GM20431 (cell line): ENCODE measurements around the gene BDKRB1.
"Not testable (repeated sequence)": the region's sequence is repeated elsewhere in the genome, so short reads cannot be mapped to it uniquely, and the experiment has no call there.

Experiments used
- in situ Hi-C: fragments of 300-500 bp; cut with MseI, MboI; formaldehyde crosslinking; loops from one replicate; pipeline ENCODE4 v1.15.0; 2020; ENCODE audit warnings: low sequenced_read_pairs; ENCODE audit not compliant: unreplicated experiment

Gene BDKRB1

GRCh38 chr14:96231526-96232130, 24.4 kb upstream of the BDKRB1 start:
- in situ Hi-C loops: no loop called here

DNA sequence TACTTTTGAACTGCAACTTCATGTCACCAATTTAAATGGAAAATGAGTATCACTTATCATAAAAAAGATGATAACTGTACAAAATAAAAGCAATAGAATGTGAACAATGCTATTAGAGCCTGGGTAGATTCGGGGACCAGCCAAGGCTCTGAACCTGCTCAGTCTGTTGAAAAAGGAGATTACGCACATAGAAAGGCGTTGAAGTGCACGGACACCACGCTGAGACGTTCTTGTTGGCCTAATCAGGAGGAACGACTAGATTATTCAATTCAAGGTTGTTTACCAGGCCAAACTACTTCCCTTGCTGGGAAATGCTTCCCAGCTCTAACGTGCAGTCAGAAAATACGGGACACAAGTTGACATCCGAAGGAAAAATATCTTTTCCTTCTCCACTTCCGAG, 23.5 kb upstream of the BDKRB1 start:
- in situ Hi-C loops: no loop called here

- in situ Hi-C loops: no loop called here
Measured at GRCh38 chr14:96233661-96234060, 22.3 kb upstream of the BDKRB1 start.

DNA sequence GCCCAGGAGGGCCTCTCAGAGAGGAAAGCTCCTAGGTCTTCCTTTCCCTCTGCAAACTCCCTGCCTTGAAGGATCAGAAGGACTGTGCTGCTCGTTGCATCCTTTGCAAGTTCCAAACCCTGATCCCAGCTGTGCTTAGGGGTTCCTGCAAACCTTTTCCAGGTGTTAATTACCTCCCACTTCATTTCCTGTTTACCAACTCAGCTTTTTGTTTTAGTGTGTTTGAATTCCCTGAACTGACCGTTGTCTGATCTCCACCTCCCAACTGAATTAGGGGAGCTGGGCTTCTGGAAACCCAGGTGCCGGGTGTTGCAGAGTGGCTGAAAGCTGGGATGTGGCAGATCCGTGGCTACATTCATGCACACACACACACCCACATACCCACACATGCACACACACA, 20.6 kb upstream of the BDKRB1 start:
- in situ Hi-C loops: no loop called here

GRCh38 chr14:96237641-96238040, 18.4 kb upstream of the BDKRB1 start:
- in situ Hi-C loops: no loop called here

- in situ Hi-C loops: no loop called here
Measured at GRCh38 chr14:96238676-96239265, 17.2 kb upstream of the BDKRB1 start.

GRCh38 chr14:96239711-96240141, 16.3 kb upstream of the BDKRB1 start:
- in situ Hi-C loops: no loop called here

- in situ Hi-C loops: no loop called here
Measured at GRCh38 chr14:96240641-96241040, 15.4 kb upstream of the BDKRB1 start.

DNA sequence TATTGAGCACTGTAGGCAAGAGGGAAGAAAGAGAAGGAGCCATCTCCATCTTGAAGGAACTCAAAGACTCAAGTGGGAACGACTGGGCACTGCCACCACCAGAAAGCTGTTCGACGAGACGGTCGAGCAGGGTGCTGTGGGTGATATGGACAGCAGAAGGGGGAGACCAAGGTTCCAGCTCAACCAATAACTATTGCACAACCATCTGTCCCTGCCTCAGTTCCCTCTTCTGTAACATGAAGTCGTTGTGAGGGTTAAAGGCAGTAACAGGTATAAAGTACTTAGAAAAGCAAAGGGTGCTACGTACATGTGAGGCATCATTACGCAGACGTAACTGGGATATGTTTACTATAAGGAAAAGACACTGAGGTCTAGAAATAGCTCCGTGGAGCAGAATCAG, 13.9 kb upstream of the BDKRB1 start:
- in situ Hi-C loops: no loop called here

GRCh38 chr14:96243785-96244184, 12.2 kb upstream of the BDKRB1 start:
- in situ Hi-C loops: no loop called here

- in situ Hi-C loops: not testable (repeated sequence)
Measured at GRCh38 chr14:96245074-96245473, 10.9 kb upstream of the BDKRB1 start.

- in situ Hi-C loops: no loop called here
Measured at GRCh38 chr14:96245710-96246538, 10.1 kb upstream of the BDKRB1 start.

DNA sequence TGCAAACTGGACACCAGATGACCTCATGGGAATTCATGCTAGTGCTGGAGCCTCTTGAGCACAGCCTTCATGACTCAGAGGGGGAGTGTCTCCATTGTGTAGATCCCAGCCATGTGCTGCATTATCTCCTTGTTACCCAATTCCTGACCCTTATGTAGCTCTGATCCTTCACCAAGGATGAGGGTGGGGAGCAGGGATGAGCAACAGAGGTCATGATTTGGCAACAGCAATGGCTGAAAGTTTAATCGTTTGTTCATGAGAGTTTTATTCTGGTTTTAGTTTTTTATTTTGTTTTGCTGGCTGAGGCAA, 9.5 kb upstream of the BDKRB1 start:
- in situ Hi-C loops: no loop called here

DNA sequence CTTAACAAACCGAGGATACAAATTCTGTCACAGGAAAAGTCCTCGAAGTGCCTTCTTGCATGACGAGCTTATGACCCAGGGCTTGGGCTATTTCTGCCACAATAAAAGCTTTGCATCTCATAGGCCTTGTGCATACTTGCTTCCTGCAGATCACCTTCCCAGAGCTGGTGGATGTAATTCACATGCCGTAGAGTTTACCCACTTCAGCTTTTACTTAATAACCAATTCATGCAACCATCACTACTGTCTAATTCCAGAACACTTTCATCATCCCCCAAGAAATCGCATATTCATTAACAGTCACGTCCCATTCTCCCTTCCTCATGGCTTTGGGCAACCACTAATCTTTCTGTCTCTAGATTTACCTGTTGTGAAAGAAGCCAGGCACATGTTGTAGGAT, 9.0 kb upstream of the BDKRB1 start:
- in situ Hi-C loops: no loop called here

DNA sequence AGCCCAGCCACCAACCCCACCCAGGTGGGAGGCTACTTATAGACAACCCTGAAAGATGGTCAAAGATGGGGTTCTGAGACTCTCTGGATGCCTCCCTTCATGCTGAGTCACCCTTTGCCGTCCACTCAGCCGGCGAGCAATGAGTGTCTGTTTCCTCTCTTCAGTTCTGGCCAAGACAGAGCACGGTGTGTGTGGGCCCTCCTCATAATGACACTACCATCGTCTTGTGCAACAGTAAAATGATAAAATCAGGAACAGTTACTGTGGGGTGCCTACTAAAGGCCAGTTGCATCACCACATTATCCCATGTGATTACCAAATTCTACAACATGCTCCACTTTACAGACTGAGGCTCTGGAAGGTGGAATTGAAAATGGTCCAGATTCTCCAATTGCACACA, 7.0 kb upstream of the BDKRB1 start:
- in situ Hi-C loops: no loop called here

GRCh38 chr14:96250485-96250884, 5.5 kb upstream of the BDKRB1 start:
- in situ Hi-C loops: no loop called here

- in situ Hi-C loops: no loop called here
Measured at GRCh38 chr14:96251656-96252155, 4.3 kb upstream of the BDKRB1 start.

GRCh38 chr14:96252323-96252998, 3.5 kb upstream of the BDKRB1 start:
- in situ Hi-C loops: no loop called here

GRCh38 chr14:96252999-96253539, 2.9 kb upstream of the BDKRB1 start:
- in situ Hi-C loops: no loop called here

- in situ Hi-C loops: no loop called here
Measured at GRCh38 chr14:96254687-96255086, 1.3 kb upstream of the BDKRB1 start.

GRCh38 chr14:96256407-96256806, 397 bp downstream of the BDKRB1 start:
- in situ Hi-C loops: no loop called here
